K562 (cell line): ENCODE data around the gene PIK3AP1.

Experiments used
- CTCF ChIP-seq, 3 experiments: IDR thresholded peaks in 2 of 3; conservative IDR thresholded peaks in 1 of 3; 2 replicates each; pipeline ENCODE4 v1.5.1; 2011 to 2012; ENCODE audit warnings: low read length in 3 of 3, mild to moderate bottlenecking in 3 of 3, control low read depth in 2 of 3, improper control_type of control experiment in 1 of 3, inconsistent platforms in 1 of 3, low read depth in 1 of 3, mixed read lengths in 1 of 3, moderate library complexity in 1 of 3; ENCODE audit not compliant: insufficient read depth in 2 of 3
- EGR1 ChIP-seq: fragments of 450-650 bp; conservative IDR thresholded peaks from 2 replicates; pipeline ENCODE4 v1.6.1; 2017; ENCODE audit warnings: mild to moderate bottlenecking
- ESRRA ChIP-seq: fragments of 450-650 bp; IDR thresholded peaks from 2 replicates; pipeline ENCODE4 v1.6.1; 2014; ENCODE audit warnings: low read depth, mild to moderate bottlenecking, moderate library complexity, borderline replicate concordance
- PHF20 ChIP-seq: fragments of 450-650 bp; IDR thresholded peaks from 2 replicates; pipeline ENCODE4 v1.6.1; 2018; ENCODE audit not compliant: partially characterized antibody
- RFX5 ChIP-seq: IDR thresholded peaks from 2 replicates; pipeline ENCODE4 v1.6.1; 2011; ENCODE audit warnings: low read depth, mild to moderate bottlenecking, improper control_type of control experiment, low read length
- SRSF9 ChIP-seq: fragments of 200-400 bp; formaldehyde crosslinking; IDR thresholded peaks from 2 replicates; pipeline ENCODE4 v1.6.1; 2017; ENCODE audit warnings: low read depth, low read length, borderline replicate concordance
- USF1 ChIP-seq: sonication (generic); formaldehyde crosslinking; IDR thresholded peaks from 2 replicates; pipeline ENCODE4 v1.9.0; 2022; ENCODE audit warnings: mild to moderate bottlenecking, missing genetic modification reagents

GRCh38 chr10:96660297-96660696 is 60.0 kb downstream of the PIK3AP1 start:
- TF ChIP-seq PHF20 (no peak), USF1 (CRISPR knock-in tag) (no peak), ESRRA (no peak), RFX5 (no peak), SRSF9 (no peak), CTCF (IDR thresholded peaks at IDR 0.05 in 2 of 3, conservative IDR thresholded peaks at IDR 0.05 in 1 of 3; ENCODE audit: insufficient read depth in 2 of 3, low read depth in 1 of 3, low read length in 3 of 3) (no peak), EGR1 (no peak)
